Activated CD4-positive, alpha-beta T cell treated with anti-CD3 and anti-CD28 coated beads for 24 hours (primary cell): ENCODE data around the gene UNC5B.
"Not testable (repeated sequence)": the region's sequence is repeated elsewhere in the genome, so short reads cannot be mapped to it uniquely, and the experiment has no call there.

Experiments used
- DNase-seq, 2 donors: peaks; one replicate each; pipeline ENCODE4 v3.0.0-alpha.2; 2020; ENCODE audit warnings: low read depth in 2 of 2

UNC5B gene

GRCh38 chr10:71209731-71210541, 2.4 kb upstream of the UNC5B start:
- no peak for DNase-seq

GRCh38 chr10:71210542-71210871, 1.9 kb upstream of the UNC5B start:
- no peak for DNase-seq

- no peak for DNase-seq
These were observed 1.3 kb upstream of the UNC5B start for GRCh38 chr10:71211053-71211452.

- DNase-seq: no peak
These were observed 524 bp upstream of the UNC5B start for GRCh38 chr10:71211775-71212317.

- peak in 1 of 2 donors; percentile 8 for DNase-seq
These were observed 804 bp downstream of the UNC5B start for GRCh38 chr10:71213127-71213621.

- DNase-seq: no peak
These were observed 1.5 kb downstream of the UNC5B start for GRCh38 chr10:71213761-71214440.

GRCh38 chr10:71214641-71215559, 2.5 kb downstream of the UNC5B start:
- no peak for DNase-seq

DNA sequence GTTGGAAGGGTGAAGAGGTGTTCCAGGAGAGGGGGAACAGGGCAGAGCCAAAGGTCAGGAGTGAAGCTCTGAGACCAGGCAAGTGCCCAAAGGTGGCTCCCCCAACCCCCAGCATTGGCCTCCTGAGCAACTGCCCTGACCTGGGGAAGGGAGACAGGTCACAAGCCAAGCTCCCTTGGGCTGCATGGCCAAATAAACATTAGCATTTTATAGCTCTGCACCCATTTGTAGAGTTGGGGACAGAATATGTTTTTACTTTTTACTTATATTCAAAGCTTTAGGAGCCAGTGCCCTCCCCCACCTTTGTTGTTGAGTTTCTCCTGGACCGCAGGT, 4.0 kb downstream of the UNC5B start:
- DNase-seq: no peak

- no peak for DNase-seq
These were observed 4.4 kb downstream of the UNC5B start for GRCh38 chr10:71216751-71217265.

- no peak for DNase-seq
These were observed 5.1 kb downstream of the UNC5B start for GRCh38 chr10:71217266-71218045.

DNA sequence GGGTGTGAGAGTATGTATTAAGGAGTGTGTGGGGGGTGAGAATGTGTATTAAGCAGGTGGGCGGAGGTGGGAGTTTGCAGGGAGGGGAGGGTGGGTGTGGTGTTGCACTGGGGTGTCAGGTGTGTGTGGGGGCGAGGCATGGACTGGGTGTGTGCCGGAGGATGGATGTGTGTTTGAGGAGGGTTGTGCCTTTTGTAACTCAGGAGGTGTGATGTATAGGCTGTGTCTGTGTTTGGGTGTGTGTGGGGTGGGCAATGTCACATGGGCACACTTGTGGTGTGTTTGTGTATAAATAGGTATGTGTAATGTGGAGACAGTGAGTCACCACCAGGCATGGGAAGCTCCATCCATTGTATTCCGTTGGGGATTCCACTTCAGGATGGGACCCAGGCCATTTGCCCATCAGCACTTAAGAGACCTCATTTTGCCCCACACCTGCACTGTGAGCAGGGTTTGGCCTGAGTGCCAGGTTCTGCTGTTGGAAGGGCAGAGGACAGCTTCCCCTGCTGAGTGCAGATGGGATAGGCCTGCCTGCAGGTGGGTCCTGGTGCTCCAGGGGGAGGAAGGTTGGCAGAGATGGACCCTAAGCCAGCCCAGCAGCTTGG, 5.8 kb downstream of the UNC5B start:
- DNase-seq: no peak

- DNase-seq: no peak
These were observed 6.3 kb downstream of the UNC5B start for GRCh38 chr10:71218651-71219050.

- not testable (repeated sequence) for DNase-seq
These were observed 7.0 kb downstream of the UNC5B start for GRCh38 chr10:71219236-71219917.

- no peak for DNase-seq
These were observed 7.7 kb downstream of the UNC5B start for GRCh38 chr10:71219918-71220688.

- DNase-seq: no peak
These were observed 8.5 kb downstream of the UNC5B start for GRCh38 chr10:71220689-71221540.

GRCh38 chr10:71221586-71222202, 9.3 kb downstream of the UNC5B start:
- DNase-seq: no peak

DNA sequence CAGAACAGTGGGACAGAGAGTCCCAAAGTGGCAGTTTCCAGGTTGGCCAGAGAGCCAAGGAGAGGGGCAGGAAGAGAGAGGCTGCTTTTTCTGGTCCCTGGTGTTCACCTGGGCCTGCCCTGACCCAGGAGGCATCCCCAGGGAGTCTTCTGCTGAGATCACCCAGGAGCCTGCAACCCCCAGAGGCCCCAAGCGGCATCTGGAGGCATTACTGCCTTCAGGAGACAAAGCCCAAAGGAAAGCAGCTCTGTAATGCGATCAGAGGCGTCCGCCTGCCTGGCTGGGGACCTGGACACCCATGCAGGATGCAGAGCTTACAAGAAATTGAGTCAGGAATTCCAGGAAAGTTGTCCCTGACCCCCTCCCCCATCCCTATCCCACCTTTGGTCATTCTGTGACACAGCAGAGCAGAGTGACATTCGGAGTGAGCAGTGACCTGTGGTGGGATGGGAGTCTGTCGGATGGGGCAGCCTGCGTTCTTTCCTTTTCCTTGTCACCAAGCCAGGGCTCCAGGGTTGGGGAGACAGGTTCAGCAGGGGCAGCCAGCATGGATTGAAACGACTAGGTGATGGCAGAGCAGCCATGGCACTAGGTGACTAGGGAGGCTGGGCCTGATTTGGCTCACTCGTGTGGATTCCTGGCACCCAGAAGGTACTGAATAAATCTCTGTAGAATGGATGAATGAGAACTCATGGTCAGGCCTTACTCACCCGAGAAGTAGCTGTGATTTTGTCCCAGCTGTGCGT, 10.4 kb downstream of the UNC5B start:
- no peak for DNase-seq
